NCI-H1436 treated with DMSO at 0.1 percent for 48 hours (cell line): ENCODE results near the gene GFER.
"Not testable (repeated sequence)": the region's sequence is repeated elsewhere in the genome, so short reads cannot be mapped to it uniquely, and the experiment has no call there.

Experiments used
- DNase-seq: peaks from one replicate; lab custom pipeline; 2025; lab: John Stamatoyannopoulos, UW

The GFER gene

DNA sequence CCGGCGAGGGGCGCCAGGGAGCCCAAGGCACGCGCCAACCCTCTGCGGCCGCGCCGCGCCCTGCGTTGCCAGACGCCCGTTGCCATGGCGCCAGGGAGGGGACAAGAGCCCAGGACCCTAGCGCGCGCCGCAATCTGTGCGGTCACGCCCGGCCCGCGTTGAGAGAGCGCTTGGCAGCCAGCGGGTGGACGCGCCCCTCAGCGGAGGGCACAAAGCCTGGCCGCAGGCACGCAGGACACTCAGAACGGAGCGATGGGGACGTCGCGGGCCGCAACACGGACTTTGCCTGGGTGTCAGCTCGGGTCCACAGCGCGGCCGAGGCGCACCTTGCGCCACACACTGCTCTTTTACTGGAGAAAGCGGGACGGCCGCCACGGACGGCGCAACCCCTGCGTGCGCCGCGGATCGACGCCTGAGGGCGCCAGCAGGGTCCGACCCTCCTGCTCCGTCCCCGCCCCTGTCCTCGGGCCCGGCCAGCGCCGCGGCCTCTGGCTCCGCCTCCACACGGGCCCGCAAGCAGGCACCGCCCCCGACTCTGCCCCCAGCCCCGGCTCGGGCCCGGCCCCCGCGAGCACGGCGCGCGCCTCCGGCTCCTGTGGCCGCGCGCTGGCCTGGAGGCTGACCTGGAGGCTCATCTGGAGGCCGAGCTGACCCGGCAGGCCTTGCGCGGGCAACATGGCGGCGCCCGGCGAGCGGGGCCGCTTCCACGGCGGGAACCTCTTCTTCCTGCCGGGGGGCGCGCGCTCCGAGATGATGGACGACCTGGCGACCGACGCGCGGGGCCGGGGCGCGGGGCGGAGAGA lies at the start of gene GFER:
GFER (plus strand) TSS at position 650 of the 803 bp plus-strand sequence; CDS start at position 676, 26 bp downstream.
- no peak for DNase-seq

DNA sequence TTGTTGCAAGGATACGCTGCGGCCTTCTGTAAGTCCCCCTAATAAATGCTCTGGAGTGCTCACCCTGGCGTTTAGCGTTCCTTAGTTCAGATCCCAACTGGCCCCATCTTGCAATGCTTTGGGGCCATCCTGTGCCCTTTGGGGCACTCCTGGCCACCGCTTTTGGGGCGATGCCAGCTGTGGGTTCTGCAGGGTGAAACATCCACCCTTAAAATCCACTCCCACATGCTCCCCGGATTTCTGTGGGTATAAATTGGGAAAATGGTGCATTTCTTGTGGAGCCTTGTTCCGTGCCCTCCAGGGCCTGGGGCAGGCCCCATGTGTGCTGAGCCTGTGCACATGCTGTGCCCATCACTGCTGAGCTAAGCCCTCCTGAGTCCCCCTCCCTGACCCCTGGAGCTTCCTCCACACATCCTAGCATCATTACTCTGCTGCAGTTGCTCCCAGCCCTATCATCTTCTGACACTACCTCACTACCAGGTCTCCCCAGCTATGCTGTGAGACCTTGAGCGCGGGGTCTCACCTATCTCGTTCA lies 47.0 kb upstream of the GFER start:
- no peak for DNase-seq

DNA sequence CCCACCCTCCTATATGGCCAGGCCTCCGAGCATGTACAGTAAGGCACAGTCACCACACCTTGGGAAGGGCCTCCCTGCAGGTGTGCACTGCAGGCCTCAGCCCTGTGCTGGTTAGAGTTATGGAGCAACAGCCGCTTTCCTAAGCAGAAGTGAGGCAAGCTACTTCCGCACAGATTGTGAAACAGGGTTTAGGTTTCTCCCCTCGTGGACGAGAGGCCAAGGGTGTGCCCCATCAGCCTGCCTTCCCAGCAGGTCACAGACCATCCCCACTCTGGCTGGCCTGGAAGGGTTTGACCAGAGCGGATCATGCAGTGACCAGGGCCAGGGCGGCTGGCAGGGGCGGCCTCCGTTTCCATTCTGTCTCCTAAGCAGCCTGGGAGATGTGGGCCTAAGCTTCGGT lies 45.7 kb upstream of the GFER start:
- no peak for DNase-seq

DNA sequence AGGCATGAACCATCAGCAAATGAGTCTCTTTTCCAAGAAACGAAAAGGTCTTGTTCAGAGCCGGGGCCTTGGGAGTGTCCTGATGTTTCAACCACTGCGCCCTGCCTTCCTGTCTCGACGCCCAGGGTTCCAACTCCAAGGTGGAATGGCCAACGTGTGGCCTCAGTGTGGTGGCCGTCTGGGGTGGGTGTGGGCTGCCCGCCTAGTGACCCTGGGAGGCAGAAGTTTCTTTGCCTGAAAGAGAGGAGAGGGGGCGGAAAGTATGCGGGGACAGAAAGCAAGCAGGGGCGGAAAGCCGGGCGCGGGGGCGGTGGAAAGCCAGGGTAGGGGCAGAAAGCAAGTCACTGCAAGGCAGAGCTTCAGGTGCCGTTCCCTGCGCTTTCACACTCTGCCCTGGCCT lies 45.1 kb upstream of the GFER start:
- DNase-seq = no peak

DNA sequence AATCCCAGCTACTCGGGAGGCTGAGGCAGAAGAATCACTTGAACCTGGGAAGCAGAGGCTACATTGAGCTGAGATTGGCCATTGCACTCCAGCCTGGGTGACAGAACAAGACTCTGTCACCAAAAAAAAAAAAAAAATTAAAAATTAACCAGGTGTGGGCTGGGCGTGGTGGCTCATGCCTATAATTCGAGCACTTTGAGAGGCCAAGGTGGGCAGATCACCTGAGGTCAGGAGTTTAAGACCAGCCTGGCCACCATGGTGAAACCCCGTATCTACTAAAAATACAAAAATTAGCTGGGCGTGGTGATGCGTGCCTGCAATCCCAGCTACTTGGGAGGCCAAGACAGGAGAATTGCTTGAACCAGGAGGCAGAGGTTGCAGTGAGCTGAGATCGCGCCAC lies 44.2 kb upstream of the GFER start:
- DNase-seq = not testable (repeated sequence)

DNA sequence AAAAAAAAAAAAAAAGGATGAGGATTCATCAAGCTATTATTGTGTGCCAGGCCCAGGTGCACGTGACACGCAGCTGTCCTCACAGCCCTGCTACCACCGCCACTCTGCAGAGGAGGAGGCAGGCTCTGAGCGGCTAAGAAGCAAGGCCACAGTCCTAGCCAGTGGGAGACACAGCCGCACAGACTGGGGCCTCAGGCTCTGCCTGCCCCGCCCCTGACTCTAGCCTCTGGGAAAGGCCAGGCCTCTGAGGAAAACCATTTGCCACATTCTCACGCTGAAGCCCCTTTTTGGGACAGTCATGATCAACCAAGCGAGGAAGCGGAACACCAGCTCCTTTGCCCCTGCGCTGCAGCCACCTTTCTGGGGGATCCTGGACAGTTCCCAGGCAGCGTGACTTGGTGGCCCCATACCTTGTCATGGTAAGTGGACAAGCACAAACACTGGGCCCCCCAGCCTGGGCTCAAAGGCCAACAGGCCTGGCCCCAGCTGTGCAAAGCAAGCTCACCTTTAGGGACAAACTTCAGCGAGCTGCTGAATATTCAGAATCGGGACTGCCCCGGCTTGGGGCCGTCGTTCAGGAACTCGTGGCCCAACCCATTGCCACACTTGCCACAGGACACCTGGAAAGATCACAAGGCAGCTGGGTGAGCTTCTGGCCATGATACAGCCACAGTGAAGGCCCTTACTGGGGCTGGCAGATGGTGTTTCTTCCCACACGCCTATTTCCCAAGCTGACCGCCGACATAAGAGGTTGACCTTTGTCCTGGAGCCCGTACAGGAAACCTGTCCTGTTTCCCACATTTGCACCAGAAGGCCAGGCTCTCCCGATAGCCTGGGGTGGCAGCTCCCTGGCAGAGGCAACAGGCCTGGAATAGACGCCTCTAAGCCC lies 43.5 kb upstream of the GFER start:
- DNase-seq = no peak

DNA sequence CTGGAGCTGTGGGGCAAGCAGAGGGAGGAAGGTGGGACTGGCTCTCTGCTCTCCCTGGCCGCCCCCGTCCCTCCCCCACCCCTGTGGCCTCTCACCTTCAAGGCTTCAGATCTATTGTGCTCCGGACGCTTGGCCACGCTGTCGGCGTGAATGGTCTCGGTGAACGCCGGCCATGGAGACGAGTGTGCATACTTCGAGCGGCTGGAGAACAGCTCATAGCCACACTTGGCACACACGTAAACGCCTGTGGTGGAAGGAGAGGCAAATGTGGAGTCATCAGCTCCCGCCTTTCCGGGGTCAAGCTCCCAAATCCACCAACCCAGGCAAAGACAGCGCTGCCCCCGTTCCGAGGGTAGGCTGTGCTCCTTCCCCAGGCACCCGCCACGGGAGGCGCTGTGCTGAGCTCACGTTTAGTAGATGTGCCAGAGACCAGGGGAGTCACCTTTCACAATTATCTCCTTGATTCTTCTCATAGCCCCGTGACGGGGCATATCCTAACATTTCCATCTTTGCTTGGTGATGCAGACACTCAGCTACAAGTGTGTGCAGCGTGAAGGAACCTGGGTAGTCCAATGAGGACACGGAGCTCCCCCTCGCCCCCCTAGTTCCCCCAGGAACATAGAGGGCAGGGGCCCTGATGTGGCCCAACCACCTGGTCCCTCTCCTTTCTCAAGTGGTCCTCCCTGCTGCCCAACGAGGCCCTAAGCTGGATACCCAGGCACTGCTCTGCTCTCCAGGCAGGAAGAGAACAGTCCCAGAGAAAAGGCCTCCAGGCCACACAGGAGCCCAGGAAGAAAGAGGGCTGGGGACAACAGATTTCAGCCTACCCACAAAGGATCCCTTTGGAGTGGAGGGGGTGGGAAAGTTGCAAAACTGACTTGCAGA lies 42.6 kb upstream of the GFER start:
- DNase-seq = no peak

DNA sequence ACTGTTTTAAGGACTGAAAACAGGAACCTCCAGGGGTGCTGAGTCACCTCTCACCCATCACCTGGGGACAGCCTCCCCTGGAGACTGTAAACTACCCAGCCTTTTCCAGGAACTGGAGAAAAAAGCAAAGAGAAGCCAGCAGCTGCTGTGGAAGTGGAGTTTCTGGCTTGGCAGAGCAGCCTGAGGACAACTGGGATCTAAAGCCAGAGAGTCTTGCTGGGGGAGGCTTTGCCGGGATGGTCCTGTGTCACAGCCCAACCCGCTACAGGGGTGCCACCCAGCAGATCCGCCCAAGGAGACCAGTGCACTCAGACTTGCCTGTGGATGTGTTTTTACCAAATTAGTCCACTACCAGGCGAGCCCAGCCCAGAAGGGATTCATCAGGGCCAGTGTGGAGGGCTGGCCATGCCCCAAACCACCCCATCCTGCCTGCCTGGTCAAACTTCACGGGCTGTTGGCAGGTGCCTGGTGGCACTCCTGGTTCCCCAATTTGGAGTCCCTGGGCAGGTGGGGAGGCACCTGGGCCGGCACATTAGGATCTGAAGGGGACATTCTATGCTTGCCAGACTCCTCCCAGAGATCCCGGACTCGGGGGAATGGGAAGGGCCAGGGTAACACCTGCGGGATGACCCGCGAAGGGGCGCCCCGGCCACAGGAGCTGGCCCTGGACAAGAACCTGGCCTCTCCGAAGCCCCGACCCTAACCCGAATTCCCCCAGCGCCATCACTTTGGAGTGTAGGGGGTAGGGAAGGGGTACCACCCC lies 41.8 kb upstream of the GFER start:
- no peak for DNase-seq

DNA sequence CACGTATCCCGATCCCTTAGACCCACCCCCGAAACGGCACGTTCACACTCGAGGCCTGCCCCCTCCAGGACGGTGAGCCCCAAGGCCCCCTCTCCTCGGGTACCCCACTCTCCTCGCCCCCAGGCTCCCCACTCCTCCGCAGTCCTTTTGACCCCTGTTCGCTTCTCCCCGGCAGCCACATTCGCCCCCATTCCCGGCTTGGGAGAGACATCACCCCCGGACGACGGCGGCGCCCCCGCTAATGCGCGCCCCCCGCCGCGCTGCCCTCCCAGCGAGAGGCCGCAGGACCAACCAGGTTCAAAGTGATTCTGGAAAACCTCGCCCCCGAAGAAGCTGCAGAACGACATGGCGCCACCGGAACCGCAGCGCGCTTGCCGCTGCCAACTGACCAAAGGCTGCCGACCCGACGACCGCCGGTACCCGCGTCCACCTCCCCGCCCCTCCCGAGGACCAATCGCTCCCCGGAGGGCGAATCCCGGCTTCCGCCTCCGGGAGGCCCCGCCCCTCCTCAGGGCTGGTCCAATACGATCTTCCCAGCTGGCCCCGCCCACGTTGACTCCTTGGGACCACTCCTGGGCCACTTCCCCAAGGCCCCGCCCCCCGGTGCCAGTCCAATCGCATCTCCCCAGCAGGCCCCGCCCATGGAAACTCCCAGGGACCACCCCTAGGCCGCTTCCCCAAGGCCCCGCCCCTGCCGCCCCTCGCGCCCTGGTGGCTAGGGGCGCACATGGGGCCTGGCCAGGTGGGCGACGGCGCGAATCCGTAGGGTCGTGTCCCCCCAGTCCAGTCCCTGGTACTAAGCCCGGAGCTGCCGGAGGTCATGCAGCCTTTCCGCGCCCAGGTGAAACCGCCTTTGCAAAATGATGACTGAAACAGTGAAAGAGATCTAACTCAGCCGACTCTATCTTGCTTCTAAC lies 40.9 kb upstream of the GFER start, which contains the start of gene MSRB1:
MSRB1 (minus strand) TSS at position 390 of the 917 bp plus-strand sequence; CDS start at position 347, 43 bp downstream.
- peak; percentile 88 for DNase-seq

DNA sequence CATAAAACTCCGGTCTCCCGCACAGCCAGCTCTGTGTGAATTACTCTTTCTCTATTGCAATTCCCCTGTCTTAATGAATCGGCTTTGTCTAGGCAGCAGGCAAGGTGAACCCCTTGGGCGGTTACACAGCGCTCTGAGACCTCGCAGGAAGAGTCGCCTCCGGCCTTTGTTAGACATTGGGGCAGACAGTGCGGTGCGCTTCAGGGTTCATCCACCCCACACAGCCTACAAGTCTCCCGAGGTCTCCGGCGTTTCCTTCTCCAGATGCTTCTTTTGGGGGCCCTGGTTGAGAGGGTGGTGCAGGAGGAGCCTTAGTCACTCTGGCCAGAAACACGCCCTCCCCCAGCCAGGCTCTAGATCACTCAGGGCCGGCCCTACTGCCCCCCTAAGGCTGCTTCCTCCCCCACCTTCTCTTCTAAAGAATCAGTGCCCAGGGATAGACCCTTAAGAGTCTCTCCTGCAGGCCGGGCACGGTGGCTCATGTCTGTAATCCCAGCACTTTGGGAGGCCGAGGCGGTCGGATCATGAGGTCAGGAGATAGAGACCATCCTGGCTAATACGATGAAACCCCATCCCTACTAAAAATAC lies 39.3 kb upstream of the GFER start:
- no peak for DNase-seq

DNA sequence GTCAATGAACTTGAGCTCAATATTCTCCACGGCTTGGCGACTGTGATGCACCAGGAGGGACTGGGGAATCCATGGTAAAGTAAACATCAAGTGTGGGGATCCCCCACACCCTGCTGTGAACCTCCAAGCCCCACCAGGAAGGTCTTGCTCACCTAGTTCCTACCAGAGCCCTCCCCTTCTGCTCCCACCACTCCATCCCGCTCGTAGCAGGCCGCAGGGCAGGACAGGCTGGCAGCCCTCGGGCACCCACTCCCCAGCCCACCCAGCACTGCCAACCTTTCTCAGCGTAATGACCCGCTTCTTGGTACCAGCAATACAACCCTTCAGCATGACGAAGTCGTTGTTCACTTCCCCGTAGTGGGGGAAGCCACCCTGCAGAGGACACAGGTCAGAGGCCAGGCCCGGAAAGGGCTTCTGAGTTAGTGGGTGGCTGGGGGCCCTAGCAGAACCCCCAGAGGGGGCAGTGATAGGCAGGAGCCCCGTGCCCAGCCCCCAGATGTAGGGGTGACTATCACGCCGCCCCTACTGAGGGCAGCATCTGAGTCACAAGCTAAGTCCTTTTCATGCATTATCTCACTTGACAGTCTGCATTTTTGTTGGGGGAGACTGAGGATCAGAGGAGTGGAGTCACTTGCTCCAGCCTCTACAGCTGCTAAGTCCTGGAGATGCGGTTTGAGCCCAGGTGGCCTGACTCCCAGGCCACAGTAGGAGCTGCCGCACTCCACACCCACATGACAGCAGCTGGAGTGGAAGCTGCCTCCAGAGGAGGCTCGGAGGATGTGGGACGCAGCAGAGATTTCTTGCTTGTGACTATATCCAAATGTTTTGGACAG lies 38.2 kb upstream of the GFER start:
- DNase-seq = no peak

DNA sequence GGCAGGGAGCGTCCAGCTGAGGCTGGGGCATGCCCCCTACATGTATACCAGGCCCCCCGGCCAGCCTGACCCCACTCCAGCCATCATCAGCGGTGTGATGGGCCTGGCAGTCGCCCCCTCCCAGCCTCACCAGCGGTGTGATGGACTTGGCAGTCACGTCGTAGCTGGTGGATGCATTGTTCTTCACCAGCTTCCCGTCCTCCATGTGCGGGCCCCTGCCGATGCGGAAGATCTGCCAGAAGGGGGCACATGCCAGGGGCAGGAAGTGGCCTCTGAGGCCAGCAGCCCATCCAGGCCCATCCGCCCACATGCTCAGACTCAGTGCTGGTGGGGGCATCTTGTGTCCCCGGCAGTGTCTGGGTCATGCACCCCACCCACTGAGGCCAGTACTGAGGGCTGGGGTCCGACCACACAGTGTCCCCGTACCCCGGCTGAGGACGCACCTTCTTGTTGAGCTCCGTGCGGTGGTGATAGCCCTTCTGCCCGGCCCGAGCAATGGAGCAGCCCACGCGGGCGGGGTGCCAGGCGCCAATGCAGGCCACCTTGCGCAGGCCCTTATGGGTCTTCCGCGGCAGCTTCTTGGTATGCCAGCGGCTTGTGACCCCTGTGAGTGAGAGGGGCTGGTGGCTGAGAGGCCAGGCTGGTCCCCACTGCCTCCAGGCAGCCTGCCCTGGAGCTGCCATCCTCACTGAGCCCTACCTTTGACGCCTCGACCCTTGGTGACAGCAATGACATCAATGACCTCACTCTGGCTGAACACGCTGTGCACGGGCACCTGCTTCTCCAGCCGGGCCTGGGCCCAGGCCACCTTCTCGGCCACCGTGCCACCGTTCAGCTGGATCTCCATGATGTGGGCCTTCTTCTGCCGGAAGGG lies 37.3 kb upstream of the GFER start:
- no peak for DNase-seq

DNA sequence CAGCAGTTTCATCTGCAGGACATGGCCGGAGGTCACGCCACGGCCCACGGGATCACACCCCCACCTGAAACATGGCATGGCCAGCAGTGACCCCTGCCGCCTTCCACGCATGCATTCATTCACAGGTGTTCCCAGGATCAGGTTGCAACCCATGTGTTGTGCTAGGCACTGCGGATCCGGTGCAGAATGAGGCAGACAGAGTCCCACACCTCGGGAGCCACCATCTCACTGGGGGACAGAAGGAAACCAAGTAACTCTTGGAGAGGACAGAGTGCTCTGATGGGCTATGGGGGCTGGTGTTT lies 36.7 kb upstream of the GFER start:
- DNase-seq = no peak

DNA sequence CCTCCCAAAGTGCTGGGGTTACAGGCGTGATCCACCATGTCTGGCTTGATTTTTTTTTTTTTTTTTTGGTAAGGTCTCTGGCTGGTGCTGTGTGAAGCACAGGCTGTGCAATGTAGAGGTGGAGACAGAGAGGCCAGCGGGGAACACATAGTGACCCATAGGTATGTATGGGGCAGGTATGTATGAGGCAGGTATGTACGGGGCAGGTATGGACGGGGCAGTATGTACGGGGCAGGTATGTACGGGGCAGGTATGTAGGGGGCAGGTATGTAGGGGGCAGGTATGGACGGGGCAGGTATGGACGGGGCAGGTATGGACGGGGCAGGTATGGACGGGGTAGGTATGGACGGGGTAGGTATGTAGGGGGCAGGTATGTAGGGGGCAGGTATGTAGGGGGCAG lies 34.5 kb upstream of the GFER start:
- no peak for DNase-seq

DNA sequence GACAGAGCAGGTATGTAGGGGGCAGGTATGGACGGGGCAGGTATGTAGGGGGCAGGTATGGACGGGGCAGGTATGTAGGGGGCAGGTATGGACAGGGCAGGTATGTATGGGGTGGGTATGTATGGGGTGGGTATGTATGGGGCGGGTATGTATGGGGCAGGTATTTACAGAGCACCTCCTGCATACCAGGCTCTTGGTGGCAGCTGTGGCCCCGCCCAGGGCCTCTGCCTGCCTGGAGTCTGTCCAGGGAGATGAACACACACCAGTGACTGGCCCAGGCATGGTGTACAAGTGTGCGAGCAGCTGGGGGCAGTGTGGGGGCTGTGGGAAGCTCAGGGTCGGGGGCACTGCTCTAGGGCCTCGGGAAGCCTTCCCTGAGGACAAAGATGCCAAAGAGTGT lies 33.9 kb upstream of the GFER start:
- DNase-seq = no peak

DNA sequence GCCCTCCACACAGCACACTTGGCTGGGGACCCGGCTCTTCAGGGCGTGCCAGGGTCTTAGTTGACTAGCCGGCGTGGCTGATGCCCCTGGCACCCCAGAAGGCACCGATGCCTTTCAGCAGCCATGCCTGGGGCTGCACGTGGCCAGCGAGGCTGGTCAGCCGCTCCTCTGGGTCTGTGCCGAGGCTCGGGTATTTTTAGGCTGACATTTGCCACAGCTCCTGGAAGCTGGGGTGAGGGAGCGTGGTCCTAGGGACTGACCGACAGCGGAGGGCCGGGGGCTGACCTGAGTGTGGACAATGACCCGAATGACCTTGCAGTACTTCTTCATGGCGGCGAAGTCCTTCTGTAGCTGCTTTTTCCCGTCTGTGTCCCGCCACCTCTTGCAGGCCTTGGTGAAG lies 33.4 kb upstream of the GFER start:
- DNase-seq = no peak

DNA sequence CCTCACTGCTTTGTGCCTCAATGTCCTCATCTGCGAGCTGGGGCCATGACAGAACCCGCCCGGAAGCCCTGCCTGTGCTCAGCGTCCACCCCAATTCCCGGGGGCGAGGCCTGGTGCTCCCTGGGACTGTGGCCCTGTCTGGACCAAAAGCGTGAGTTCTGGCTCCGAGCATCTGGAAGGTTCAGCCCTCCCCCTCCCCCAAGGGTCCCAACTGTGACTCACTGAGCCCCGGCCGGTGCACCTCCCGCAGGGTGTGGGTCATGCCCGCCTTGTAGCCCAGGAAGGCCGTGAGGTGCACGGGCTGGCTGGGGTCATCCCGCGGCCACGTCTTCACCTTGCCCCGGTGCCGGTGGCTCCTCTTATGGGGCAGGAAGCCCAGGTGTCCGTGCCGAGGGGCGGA lies 30.3 kb upstream of the GFER start:
- no peak for DNase-seq
